GM04504 (cell line): ENCODE results near the gene ZNF688.
A peak's percentile ranks its signal among the peaks of the same experiment; 100 is the strongest.
"Not testable (repeated sequence)": the region's sequence is repeated elsewhere in the genome, so short reads cannot be mapped to it uniquely, and the experiment has no call there.

Experiments used
- DNase-seq: peaks from one replicate; pipeline ENCODE4 v3.0.0-alpha.2; 2012; ENCODE audit warnings: low read depth

ZNF688 gene

DNA sequence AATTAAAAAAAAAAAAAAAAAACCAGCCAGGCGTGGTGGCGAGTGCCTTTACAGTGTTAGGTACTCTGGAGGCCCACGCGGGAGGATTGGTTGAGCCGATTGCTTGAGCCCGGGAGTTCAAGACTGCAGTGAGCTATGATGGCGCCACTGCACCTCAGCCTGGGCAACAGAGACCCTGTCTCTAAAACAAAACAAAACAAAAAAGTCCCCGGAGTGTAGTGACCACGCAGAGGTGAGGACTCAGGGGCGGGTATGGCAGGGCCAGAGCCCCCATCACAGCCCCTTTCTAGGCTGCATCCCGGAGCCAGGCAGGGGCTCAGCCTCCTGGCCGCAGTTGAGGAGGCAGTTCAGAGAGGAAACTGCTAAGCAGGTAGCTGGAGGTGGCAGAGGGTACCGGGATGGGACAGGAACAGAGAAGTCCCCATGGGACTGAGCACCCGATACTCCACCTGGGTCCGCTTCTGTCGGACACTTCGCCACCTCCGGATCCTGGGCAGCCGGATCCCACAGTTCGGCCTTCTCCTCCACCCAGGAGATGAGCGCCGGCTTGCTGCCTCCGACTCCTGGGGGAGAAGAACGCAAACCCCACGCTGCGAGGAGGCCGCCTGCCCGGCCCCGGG, 37.7 kb downstream of the ZNF688 start:
- DNase-seq, result no peak

DNA sequence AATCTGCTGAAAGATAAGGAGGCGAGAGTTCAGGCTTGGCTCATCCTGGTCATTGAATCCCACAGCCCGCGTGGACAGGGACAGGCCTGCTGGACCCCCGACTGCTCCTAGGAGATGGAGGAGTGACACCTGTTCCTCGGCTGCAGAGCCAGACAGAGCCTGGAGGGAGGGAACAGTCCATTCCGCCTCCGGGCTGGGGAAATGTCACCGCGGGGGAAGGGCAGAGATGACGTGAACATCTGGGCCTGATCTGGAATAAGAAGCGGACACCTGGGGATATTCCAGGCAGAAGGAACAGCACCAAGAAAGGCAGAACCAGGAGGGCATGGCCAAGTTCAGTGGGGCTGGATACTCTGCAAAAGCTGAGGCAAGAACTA, 38.4 kb downstream of the ZNF688 start:
- no peak for DNase-seq

DNA sequence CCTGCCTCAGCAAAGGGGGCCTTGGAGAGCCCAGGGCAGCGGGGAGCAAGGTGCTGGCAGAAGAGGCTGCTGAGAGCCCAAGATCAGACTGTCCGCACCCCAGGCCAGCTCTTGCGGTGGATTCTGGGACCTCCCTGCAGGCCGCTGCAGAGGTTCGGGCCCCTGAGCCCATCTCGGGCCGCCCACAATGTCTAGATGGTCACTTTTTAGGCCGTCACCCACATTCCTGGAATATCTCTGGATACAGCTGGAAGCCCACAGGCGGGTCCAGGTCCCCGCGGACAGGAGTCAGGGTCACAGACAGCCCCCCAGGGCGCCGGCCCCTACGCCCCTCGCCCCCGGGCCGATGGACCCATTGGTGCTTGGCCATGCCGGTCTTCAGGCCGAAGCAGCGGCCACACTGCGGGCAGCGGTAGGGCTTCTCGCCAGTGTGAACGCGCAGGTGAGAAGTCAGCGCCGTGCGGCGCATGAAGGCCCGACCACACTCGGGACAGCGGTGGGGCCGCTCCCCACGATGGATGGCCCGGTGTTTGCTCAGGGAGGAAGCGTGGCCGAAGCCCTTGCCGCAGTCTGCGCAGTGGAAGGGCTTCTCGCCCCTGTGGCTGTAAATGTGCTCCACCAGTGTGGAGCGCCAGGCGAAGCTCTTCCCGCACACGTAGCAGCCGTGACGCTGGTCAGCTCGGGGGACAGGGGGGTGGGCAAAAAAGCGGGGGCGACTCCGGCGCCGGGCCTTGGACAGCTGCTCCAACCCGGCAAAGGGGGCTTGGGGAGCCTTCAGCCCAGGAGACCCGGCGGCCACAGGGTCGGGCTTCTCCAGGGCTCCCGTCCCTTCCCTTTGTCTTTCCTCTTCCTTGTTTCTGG, 39.0 kb downstream of the ZNF688 start:
- DNase-seq, result no peak

DNA sequence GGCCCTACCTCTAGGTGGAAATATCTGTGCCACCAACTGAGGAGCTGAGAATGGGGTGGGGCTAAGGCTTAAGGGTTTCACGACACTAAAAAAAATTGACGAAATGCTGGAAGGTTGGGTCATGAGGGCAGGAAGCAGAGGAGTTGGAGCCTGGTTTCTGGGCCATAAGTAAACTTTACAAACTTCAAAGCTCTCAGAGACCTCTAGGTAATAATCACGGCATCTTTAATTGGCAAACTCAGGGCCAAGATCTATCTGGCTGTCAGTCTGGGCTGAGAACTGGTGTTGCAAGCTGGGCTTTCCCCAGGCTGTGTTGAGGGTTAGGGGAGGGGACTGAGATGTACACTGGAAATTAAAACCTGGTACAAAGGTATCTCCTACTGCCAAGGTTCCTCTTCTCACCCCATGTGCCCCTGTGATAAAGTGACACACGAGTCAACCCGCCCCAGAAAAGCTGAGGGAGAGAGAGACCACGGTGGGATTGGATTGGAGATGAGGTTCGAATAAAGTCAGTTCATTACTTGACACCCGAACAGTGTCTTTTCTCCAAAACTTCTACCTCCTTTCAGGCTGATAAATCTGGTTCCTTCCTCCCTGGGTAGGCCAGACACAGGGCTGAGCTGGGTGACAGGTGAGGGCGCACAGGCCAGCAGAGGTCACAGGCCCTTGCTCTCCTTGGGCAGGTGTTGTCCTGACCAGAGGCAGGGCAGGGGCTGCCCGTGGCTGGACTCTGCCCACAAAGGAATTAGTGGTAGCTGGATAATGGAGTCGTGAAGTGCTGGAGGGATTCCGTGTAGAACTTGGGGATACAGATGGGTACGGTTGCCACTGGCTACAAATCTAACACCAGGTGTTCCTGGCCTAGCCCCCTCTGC, 41.1 kb downstream of the ZNF688 start:
- DNase-seq, result no peak

DNA sequence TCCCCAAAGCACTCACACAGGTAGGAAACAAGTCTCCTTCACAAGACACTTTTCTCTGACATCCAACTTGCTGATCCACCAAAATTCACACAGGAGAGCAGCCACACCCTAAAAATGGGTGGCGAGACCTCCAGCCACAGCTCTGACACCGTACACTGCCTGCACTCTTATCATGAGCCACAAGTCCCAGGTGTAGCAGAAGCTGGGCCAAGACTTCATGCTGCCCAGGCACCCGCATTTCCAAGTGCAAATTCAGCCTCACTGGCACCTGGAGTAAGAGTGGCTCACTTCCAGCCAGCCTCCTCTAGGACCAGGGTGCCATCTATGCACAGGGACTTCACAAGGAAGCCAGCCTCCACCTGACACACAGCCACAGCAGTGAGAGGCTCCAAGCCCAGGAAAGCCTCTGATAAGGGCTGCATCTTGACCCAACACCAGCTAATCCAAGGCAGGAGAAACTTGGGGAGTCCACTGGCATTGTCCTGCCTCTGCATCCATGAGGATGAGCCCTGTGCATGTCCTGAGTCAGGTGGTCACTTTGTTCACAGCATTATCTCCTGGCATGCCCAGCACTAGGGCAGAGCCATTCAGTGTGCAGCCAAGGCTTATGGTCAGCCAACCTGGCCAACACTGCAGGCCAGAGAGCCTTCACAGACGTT, 42.6 kb downstream of the ZNF688 start:
- no peak for DNase-seq

DNA sequence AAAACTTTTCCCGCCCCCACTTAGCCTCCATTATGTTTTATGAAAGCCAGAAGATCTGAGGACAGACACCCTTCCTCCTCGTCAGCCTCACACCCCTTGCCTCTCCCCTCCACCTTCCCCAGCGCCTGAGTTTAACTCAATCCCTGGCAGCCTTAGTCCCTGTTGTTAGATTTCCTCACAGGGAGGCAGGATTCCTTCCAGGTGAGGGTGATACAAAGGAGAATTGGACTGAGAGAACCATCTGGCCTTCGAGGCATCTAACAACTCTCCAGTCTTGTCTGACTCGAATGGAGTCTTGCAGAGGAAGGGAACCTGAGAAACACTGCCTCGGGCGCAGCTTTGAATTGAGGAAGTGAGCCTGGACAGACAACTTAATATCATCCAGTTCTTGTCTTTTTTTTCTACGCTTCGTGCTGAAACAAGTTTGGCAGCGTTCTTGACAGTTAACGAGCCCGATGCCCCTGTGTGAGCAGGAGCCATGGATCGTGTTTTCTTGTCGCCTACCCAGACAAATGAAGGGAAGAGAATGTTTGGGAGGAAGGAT, 43.8 kb downstream of the ZNF688 start:
- DNase-seq, result no peak

DNA sequence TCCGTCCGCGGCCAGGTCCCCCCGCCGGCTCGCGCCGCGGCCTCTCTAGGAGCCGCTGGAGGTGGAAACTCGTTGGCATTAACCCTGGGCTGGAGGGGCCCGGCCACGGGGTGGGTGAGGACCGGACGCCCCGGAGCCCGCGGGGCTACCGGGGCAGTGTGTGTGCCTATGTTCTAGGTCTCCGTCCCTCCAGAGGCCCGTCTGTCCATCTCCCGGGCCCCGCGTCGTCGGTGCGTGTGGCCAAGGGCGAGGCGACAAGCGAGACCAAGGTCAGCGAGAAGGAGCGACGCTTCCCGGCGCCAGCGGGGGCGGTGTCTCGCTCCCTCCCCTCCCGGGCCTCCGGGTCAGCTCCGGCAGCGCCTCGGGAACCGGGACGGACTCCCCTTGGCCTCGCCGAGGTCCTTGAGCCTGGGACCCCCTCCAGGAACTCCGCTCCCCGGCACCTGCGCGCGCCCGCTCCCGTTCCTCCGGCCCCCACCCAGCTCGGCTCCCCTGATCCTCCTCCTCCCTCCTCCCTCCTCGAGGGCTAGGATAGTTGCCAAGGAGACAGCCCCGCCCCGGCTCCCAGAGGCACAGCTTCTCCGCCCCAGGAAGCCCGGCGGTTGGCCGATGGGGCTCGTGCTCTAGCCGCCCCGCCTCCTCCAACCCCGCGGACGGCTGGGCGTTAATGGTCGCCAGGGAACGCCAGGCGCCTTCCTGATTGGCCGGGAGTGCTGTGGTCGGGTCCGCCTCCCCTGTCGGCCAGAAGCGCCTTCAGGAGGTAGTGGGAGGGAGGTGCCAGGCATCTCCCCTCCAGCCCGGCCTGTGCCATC, 44.5 kb downstream of the ZNF688 start:
- peak; percentile 97 for DNase-seq

DNA sequence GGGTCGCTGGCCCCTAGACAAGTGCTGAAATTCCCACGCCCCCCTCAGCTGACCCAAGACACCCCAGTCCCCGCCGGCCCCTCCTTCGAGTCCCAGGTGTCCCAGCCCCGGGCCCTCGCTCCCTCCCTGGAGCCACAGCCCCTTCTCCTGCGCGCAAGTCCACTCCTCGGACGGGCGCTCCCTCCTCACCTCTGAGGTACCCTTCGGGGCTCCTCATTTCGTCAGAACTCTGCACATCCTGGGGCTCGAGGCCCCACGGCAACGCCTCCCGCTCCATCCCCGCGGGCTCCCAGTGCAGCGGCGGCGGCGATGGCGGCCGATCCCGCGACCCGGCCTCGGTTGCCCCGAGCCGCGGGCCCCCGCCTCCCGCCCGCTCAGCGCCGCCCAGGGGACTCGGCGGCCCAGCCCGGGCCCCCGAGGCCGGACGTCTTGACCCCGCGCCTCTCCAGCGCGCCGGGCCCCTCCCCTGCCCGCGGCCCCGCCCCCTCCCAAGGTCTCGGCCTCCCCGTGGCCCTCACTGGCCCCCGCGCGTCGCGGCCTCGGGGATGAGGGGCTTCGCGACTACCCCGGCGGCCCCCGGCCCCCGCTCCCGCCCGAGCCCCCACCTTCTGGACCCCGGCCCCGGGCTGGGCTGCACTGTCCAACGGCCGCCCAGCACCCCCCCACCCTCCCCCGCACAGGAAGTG, 45.2 kb downstream of the ZNF688 start, which contains the start of gene ZNF768:
TSS of gene ZNF768 (minus strand) at position 430 of the 686 bp plus-strand sequence. CDS start at position 277, 153 bp downstream.
- DNase-seq, result no peak

DNA sequence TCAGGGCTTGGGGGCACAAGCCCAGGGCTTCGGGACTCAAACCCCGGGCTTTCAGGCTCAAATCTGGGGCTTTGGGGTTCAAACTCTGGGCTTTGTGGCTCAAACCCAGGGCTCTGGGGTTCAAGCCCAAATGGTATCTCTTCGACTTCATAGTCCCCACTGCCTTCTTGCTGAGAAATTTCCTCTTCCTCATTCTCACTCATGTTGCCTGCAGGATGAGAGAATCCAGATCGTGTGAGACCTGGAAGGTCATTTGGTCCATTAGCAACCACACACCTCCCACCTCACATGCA, 45.7 kb downstream of the ZNF688 start:
- no peak for DNase-seq

DNA sequence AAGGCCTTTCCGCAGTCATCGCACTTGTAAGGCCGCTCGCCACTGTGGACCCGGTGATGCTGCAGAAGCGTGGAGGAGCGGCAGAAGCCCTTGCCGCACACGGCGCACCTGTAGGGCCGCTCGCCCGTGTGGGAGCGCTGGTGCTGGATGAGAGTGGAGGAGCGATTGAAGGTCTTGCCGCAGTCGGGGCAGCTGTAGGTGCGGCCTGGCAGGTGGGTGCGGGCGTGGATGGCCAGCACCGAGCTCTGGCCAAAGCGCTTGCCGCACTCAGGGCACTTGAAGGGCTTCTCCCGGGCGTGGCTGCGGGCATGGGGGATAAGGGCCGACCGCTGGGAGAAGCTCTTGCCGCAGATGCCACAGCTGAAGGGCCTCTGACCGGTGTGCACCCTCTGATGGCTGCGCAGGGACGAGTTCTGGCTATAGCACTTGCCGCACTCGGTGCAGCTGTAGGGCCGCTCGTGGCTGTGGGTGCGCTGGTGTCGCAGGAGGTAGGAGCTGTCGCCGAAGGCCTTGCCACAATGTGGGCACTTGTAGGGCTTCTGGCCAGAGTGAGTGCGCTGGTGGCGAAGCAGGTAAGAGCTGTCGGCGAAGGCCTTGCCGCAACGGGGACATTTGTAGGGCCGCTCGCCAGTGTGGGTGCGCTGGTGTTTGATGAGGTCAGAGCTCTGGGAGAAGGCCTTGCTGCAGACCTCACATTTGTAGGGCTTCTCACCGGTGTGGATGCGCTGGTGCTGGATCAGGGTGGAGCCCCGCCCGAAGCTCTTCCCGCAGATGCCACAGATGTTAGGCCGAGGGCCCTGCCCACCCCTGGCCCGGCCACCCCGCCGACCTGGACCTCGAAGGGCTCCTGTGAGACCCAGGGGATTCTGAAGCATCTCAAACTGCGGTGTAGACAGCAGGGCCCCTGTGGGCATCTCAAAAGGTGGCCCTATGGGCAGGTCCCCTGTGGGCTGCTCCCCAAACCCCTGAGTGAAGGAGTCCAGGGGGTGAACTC, 46.6 kb downstream of the ZNF688 start:
- DNase-seq, result no peak

DNA sequence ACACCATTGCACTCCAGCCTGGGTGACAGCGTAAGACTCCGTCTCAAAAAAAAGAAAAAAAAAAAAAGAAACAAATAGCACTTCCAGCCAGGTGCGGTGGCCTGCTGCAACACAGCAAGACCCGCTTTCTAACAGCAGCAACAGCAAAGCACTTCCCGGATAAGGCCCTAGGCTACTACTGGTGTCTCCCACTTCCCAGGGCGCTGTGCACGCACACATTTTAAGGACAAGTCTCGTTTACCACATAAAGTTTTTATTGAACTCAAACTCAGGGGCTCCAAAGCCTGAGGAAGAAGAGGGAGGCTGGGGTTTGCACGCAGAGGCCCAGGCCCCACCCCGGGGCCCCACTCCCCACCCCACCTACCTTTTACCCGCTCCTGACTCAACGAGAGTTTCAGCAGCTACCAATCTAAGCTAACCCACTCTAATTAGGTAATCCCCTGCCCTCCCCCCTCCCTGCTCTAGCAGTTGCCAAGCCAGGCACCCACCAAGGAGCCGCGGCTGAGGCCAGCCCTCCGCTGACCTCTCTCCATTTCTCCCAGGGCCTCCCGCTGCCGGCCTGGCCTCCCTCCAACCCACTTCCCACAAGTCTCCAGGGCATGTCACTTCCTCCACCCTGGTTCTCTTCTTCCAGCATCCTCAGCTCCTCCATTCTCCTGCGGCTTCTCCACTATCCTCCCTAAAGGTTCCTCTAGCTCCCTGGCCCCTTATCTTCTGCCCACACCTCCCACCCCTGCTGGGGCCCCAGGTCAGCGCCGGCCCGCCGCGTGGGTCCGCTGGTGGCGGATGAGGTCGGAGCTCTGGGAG, 47.5 kb downstream of the ZNF688 start:
- no peak for DNase-seq

DNA sequence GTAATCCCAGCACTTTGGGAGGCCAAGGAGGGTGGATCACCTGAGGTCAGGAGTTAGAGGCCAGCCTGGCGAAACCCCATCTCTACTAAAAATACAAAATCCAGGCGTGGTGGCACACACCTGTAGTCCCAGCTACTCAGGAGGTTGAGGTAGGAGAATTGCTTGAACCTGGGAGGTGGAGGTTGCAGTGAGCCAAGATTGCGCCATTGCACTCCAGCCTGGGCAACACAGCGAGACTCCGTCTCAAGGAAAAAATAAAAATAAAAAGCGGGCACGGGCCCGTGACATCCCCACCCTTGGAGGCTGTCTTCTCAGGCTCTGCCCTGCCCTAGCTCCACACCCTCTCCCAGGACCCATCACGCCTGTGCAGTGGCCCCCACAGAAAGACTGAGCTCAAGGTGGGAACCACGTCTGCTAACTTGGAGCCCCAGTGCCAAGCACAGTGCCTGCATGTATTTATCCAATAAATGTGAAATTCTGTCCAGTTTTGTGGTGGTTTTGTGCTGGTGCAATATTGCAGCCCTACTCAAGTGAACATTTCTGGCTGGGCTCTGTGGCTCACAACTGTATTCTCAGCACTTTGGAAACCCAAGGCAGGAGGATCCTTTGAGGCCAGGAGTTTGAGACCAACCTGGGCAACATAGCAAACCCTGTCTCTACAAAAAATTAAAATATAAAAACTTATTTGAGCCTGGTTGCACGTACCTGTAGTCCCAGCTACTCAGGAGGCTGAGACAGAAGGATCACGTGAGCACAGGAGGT, 48.6 kb downstream of the ZNF688 start:
- not testable (repeated sequence) for DNase-seq

DNA sequence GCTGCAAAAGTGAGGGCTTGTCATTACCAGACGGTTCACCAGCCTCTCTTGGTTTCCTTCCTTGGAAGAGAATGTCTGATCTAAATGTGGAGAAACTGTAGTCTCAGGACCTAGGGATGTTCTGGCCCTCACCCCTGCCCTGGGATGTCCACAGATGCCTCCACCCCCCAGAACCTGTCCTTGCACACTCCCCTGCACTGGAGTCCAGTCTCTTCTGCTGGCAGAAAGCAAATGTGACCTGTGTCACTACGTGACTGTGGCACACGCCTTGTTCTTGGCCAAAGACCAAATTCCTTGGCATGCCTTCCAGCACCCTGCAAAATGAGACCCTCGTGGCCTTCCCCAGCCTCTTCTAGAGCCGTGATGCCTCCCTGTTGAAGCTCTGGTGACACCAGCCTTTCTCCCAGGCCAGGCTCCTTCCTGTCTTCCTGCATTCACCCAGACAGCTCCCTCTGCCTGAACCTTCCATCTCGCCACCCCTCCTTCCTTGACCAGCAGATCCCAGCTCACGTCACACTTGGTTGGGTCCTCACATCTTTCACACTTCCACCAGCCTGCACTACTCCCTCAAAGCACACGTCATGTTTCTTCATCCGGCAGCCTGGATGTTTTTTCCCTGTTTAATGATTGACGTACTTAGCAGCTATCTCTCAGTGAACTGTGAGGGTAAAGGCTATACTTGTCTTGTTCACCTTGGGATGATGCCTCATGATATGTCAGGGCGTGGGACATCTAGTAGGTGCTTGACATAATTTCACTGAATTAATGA, 49.5 kb downstream of the ZNF688 start:
- no peak for DNase-seq

DNA sequence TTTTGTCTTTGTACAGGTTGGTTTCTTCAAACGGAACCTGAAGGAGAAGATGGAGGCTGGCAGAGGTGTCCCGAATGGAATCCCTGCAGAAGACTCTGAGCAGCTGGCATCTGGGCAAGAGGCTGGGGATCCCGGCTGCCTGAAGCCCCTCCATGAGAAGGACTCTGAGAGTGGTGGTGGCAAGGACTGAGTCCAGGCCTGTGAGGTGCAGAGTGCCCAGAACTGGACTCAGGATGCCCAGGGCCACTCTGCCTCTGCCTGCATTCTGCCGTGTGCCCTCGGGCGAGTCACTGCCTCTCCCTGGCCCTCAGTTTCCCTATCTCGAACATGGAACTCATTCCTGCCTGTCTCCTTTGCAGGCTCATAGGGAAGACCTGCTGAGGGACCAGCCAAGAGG, 50.0 kb downstream of the ZNF688 start:
- DNase-seq, result no peak
